Limb (tissue), 2 donors: ENCODE results near the gene KRT13.

Experiments
- DNase-seq, 2 donors: peaks; one replicate each; pipeline ENCODE4 v3.0.0-alpha.2; 2016; ENCODE audit errors: extremely low spot score in 2 of 2

Gene KRT13

DNA sequence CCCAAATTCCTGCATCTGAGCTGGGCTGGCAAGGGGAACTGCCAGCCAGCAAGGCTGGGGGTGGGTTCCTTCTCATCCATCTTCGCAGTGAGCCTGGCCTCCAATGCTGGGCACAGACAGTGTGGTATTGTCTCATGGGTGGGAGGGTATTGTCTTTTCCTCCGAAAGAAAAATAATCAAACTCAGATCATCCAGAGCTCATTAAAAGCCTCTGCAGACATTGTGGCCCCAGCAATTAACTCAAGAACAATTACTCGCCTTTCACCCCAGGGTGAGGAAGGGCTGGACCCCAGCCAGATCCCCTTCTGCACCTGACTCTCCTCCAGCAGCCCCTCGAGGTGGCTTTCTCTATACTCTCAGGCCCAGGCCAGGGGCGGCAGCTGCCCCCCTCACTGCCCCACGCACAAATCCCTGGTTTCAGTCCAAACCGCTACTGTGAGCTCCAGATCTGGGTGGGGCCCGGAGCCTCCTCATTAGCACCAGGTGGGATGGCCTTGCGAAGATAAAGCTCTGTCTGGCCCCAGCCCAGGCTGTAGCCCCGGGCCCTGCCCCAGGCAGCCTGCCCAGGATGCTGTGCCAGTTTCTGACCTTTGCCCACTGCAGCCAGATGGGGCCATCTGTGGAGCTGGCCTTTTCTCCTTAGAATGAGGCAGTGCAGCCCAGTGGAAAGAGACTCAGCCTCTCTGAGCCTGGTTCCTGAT, 15.6 kb upstream of the KRT13 start:
- DNase-seq: no peak

DNA sequence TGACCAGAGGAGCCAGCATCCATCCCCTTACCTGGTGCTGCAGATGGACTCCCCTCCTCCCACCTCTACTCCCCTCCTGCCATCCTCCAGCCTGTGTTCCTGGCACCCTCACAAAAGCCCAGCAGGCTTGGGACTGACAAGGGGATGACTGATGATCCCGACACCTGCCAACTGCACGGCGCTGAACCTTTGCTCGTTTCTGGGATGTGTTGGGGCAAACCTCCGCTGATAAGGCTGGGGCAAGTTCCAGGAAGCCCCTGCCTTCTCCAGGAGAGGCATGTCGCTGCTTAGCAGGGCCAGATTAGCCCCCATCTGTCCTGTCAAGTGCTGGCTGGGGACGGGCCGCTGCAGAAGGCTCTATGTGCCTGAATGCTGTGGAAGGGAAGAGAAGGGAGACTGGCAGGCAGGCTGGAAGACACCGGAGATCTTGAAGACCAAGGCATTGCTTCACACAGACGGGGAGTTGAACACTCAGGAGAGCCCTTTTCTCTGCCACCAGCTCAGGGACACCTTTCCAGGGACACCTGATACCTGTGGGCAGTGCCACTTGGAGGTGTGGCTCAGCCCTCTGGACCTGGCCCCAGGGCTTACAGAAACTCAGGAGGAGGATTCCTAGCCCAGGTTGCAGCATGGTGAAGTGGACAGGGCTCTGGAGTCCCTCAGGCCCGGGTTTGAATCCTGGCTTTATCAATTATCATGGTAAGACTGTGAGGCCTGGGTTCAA, 14.3 kb upstream of the KRT13 start:
- DNase-seq: no peak

DNA sequence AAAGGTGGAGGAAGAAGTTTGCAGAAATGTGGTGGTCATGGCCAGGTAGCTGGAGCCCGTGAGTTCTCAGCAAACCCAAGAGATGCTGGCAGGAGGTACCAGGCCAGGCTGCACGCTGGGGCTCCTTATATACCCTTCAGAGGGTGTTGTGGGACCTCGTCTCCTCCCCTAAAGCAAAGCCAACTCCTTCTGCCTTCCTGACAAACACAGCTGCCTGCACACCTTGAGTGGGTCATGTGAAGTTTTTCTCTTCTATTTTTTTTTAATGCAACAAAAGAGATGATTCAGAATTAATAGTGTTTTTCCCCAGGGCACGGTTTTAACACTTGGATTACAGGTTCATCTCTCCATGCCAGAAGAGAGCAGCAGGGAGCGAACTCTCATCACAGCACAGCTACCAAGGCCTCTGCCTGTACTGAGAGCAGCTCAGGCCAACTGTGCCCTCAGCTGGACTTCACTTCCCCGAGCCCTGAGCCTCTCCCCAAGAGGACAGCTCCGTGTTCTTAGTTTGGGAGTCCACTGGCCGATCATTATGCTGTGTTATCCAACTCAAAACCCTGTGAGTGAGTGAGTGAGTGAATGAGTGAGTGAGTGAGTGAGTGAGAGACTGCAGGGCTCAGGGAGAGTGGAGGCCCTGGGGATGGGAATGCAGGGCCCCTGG, 13.5 kb upstream of the KRT13 start, which contains the start of gene KRT15:
KRT15 (minus strand) TSS at position 102 of the 661 bp plus-strand sequence; CDS start at position 39, 63 bp downstream.
- DNase-seq: no peak

DNA sequence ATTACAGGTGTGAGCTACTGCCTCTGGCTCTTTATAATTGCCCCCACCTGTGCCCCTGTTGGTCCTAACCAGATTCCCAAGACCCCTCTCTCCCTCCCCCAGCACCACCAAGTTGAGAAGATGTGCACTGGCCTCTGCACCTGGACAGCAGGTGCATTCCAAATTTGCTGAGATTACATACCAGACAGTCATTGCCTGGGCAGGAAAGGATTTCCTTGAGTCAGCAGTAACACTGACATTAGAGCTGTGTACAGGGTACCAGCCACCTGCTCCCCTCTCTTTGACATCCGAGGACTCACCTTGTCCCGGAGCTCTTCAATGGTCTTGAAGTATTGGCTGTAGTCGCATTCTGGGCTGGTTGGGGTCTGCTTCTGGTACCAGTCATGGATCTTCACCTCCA, 12.6 kb upstream of the KRT13 start:
- DNase-seq: no peak

DNA sequence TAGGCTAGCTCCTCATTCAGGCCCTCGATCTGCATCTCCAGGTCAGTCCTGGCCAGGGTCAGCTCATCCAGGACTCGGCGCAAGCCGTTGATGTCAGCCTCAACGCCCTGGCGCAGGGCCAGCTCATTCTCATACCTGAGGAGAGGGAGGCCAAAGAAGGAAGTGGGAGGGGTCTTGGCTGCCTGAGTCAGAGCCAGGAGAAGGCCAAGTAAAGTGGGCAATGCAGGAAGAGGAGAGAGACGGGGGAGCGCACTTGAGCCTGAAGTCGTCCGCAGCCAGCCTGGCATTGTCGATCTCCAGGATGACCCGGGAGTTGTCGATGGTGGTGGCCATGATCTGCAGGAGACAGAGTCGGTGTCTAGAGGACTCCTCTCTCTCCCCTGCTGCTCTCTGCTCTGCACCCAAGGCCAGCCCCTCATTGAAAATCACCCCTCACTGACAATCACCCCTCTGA, 11.4 kb upstream of the KRT13 start:
- no peak for DNase-seq

DNA sequence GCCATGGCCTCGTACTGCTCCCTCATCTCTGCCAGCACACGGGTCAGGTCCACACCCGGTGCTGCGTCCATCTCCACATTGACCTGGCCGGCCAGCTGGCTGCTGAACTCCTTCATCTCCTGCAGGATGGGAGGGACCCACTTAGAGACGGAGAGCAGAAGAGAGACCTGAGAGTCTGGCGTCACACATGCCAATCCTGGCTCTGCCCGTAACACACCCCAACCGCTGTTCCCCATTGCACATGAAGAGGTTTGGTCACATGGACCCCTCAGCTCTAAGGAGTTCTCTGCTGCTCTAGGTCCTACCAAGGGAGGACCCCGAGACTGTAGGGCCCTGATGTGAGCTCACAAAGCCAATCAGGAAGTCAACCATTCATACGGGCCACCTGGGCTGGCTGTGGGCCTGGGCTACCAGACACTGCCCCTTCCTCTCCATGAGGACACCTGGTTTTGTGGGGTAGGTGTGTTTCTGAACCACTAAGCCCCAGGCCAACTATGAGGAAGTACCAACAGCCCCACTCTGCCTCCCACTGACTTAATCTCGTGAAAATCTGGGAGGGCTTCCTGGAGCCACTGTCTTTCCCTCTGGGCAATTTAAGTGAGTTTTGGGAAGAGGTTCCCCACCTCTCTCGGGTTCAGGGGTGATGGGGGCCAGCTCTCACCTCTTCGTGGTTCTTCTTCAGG, 10.9 kb upstream of the KRT13 start:
- no peak for DNase-seq

DNA sequence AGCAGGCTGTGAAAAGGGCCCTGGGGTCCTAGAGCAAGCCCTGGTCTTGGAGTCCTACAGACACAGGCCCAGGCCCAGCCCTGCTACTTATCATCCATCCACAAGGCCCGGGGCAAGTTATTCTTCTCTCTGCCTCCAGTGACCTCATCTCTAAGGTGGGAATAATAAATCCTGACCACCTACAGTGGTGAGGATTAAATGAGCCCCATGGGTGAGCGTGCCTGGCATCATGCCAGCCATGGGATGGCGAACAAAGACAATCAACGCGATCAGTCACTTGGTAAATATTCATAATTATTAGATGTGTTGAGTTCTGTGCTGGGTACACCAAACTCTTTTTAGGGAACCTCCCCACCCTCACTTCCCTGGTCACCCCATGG, 7.7 kb upstream of the KRT13 start:
- no peak for DNase-seq

DNA sequence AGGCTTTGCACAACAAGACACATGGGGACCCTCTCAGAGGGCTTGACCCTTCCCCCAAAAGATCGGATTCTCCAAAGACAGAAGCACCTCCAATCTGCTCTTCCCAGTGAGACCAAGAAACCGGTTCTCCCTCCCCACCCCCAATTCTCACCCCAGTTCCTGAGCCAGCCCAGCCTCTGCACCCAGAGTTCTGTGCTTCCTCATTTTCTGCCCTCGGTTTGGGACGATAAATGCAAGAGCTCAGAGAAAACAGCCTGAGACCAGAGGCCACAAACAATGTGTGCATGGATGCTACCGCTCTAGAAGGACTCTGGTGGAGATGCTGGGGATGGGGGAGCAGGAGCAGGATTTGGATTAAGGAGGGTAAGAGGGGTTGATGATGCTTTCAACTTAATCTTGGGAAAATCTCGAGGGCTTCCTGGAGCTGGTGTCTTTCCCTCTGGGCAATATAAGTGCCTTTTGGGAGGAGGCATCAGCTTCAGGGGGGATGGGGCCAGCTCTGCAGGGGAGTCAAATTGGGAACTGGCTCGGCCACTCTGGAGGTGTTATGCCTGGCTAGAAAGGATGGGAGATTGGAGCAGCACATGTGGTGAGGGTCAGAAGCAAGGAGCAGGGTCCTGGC, 7.2 kb upstream of the KRT13 start:
- no peak for DNase-seq

DNA sequence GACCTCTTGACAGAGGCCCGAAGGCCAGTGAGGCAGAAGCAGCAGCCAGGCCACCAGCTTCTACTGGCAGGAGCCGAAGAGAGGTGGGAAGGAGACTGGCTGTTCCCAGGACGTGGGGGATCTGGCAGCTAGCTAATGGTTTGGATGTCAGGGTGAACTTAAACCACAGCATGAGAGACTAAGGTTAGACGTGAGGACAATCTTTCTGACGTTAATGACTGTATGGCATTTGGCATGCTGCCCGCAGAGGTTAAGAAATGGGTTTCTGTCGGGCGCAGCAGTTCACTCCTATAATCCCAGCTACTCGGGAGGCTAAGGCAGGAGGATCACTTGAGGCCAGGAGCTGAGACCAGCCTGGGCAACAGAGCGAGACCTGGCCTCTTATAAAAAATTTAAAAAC, 6.3 kb upstream of the KRT13 start:
- no peak for DNase-seq

DNA sequence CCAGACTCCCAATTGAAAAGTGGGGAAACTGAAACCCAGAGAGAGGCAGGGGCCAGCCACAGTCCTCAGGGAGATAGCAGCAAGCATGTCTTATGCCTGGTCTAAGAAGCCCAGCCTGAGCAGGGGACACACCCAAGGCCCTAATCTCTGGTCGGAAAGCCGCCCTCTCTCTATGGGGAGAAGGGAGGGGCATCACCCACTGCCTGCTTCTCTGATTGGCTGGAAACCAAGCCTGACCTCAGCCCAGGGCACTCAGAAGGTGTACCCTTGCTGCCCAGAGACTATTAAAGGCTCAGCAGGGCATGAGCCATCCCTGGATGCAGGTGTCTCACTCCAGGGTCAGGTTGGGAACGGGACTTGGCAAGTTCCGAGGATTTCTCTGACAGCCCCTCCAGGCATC, 5.7 kb upstream of the KRT13 start:
- DNase-seq: no peak

DNA sequence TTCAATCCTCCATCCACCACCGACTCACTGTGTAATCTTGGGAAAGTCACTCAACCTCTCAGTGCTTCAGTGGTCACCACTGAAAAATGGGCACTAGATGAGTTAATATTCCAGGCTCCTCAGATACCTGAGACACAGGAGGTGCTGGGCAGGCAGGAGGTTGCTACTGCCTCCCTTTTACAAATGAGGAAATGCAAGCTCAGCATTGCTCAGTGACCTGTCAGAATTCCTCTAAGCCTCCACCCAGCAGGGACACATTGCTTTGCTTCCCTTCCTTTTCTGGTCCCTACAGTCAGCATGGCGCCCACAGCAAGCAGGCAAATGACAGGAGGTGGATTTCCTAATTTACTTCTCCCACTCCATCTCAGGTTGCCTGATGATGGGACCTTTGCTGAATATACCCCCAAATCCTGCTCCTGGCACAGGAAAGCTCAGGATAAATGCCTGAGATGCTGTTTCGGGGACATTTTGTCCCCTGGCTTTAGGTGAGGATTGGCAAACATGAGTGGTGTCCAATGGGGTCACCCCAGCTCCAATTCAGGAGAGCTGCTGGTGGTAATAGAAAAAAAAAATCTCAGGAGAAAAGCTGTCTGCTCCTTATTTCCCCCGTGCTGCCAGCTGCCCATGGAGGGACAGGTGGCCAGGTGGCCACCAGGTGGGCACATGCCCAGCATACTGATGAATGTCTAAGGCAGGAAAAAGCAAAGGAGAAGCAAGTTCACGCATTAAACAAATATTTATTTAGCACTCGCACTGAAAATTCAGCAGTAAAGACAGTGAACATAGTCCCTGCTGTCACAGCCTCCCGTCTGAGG, 5.0 kb upstream of the KRT13 start:
- no peak for DNase-seq

DNA sequence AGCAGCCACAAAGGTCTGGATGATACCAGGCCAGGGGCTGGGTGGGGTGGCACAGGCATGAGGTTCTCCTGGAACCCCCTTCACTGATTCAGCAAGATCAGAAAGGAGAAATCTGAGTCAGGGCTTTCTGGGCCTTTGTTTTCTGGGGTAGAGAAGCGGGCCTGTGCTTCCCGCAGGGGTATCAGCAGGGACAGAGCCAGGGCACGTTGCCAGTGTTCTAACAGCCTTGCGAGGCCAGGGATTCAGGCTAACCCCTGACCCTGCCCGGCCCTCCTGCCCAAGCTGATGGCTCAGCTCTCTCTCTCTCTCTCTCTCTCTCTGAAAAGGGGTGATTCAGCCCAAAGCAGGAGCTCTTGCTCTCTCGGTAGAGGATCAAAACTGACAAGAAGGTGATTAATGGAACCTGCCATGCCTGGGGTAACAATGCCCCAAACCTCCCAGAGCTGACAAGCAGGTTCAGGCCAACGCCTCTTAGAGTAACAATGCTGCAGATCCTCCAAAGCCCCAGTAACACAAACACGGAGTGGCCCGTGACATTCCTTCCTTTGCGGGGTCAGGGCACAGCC, 2.0 kb upstream of the KRT13 start:
- no peak for DNase-seq

DNA sequence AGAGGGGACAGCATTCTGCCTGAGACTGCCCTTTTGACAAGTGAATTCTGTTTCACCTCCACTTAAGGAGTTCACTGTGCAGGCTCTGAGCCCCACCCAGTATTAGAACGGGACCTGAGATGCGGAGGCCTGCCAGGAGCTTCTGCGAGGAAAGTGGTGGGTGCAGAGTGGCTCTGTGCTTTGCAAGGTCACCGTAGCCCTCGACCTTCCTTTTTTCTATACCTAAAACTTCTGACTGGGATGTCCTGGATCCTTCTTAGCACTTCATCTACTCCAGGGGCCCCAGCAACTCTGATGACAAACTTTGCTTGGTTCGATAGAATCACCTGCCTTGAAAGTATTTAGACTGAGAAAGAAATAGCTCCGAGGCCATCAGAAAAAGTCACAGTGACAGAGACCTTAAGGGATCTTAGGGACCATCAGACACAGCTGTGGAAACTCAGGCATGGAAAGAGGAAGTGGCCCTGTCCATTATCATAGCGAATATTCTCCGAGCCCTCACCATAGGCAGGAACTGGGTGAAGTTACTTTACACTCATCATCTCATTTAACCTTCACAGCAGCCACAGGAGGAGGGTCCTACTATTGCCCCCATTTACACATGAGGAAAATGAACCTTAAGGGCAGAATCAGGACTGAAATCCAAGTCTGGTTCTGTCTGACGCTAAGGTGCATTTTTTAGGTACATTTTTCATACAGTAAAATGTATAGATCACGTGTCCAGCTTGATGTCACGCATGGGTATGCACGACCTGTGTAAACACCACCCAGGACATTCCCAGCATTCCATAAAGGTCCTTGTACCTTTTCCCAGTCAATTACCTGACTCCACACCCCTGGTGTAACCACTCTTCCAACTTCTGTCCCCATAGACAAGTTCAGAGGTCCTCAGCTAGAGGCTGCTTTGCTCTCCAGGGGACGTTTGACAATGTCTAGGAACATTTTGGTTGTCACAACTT, 676 bp upstream of the KRT13 start:
- DNase-seq: no peak

DNA sequence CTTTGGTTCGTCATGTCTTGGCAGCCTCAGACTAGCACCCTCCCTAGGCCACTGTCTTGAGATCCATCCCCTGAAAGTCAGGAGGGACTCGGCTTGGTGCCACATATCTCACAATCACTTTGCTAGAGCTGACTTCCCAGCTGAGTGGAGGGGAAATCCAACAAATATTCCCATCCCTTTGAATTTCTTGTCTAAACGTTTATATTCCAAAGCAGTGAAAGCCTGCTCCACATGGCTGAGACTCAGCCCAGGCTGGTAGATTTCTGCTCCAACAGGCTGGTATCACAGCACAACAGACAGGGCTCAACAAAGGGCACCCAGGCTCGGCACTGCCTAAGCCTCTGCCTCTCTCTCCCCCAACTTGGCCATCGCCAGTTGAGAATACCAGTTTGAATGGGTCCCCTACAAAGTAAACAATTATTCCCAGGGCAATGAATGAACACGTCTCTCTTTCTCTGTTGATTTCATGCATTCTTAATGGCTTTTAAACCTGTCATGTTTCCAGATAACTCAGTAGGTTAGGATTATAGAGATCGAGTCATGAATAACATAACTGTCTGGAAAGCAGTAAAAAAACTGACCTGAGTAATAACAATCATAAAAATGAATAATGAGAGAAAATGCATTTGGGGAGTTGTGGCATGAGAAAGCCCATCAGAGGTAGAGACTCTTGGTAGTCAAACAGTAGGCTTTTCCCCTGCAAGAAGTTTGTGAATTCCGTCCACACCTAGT, 1.0 kb downstream of the KRT13 start:
- DNase-seq: no peak

DNA sequence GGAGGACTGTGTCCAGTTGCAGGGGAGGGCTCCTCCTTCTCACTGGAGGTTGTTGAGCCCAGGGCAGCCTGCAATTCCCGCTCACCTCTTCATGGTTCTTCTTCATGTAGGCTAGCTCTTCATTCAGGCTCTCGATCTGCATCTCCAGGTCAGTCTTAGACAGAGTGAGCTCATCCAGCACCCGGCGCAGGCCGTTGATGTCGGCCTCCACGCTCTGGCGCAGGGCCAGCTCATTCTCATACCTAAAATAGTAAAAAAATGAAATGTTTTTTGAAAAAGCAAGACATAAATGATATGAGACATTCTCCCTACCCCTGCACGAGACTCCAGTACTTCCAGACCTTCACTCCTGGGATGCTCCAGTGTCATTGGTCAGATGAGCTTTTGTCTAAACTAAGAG, 2.2 kb downstream of the KRT13 start:
- no peak for DNase-seq

DNA sequence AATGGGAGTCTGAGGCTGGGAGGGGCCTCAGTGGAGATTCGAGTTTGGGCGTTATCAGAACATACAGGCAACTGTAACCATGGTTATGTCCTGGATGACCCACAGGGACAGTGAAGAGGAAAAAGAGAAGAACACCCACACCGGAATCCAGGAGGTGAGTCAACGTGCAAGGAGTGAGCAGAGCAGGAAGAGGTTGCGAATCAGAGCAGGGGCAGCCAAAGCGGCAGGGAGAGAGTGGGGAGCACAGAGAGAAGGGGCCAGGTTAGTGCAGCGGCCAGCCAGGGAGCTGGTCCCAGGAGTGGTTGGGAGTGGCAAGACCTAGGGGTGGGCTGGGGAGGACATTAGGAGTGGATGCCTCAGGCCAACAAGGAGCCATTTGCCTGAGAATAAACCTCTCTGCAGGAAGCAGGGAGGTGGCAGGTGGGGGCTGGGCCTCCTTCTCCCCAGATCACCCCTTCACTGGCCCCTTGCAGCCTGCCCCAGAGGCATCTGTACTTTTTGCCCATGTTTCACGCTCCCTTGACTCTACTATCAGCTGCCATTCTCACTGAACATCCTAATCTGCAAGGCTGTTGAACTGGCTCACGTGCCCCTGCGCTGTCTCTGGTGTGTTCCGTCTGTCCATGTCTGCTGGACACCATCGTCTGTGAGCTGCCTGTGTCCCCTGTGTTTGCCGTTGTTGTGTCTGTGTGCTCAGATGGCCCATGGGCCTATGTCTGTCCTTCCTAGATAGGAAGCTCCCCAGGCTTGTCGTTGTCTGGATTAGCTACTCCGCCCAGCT, 5.1 kb downstream of the KRT13 start:
- DNase-seq: no peak

DNA sequence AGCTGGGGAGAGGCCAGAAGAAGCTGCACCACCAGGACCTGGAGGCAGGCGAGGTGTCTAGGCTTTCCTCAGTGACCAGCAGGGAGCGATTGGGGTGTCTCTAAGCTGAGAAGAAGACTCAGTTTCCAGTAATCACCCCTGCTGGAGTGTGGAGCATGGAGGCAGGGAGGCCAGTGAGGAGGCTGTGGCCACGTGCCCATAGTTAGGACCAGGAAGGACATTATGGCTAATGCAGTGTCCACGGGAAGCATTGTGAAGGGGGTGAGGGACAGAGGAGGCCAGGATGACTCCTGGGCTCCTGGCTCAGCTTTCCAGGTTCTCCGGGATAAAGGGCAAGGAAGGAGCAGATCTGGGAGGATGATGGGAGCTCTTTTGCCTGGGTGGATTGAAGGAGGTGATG, 5.7 kb downstream of the KRT13 start:
- DNase-seq: no peak

DNA sequence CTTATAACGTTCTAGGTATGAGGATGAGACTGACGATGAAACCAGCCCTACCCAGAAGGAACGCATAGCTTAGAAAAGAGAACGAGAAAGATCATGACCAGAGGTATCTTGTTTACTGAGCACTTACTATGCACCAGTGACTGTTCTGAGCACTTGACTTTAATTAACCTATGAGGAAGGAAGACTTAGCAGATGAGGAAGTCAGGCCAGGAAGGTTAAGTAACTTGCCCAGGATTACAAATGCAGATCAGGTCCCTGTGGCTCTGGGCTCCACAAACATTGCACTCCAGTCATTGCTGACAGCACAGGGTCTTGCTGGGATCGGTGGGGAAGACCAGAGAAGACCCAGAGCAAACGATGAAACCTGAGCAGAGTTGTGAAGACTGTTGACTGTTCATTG, 7.1 kb downstream of the KRT13 start:
- no peak for DNase-seq
